Cardiac atrium fibroblast (primary cell): ENCODE results near the gene ZNF146. TPM values are rescaled to one million over a fixed set of nuclear protein-coding genes. Genes with fewer than 3 reads are reported as not detected.

Source experiments
- total RNA-seq: library from RNA; depleted of rRNA; stranded (reverse); fragments of >200 nt; gene quantifications from 2 replicates; pipeline ENCODE4 v1.2.3, GENCODE V29; 2015

The ZNF146 gene
- 46.0 and 77.9 TPM in 2 replicates for total RNA-seq

GRCh38 chr19:36214386-36215275, at the start of gene ZNF146, which contains the start of gene ZNF565:
Gene ZNF146 (plus strand): TSS chr19:36215106. CDS start chr19:36236441, 21,335 bp downstream.
Gene ZNF565 (minus strand): TSS chr19:36214665. CDS start chr19:36201985, 12,680 bp downstream.

Other genes starting within 250 kb of the ZNF146 start
- gene SDHAF1, start 219.9 kb upstream of the ZNF146 start, total RNA-seq = 26.2 and 28.0 TPM in 2 replicates
- not detected in 2 replicates for gene SYNE4, start 206.3 kb upstream of the ZNF146 start, total RNA-seq
- gene ALKBH6, start 200.9 kb upstream of the ZNF146 start, total RNA-seq = 27.1 and 36.6 TPM in 2 replicates
- gene CLIP3, start 182.2 kb upstream of the ZNF146 start, total RNA-seq = 9.2 and 10.5 TPM in 2 replicates
- gene THAP8, start 160.8 kb upstream of the ZNF146 start, total RNA-seq = 15.2 and 19.7 TPM in 2 replicates
- 1.3 and 1.6 TPM in 2 replicates for gene WDR62, start 160.2 kb upstream of the ZNF146 start, total RNA-seq
- gene OVOL3, start 104.0 kb upstream of the ZNF146 start, total RNA-seq = not detected in 2 replicates
- 40.2 and 41.3 TPM in 2 replicates for gene POLR2I, start 100.2 kb upstream of the ZNF146 start, total RNA-seq
- 176 and 267 TPM in 2 replicates for gene TBCB, start 99.6 kb upstream of the ZNF146 start, total RNA-seq
- 270 and 285 TPM in 2 replicates for gene CAPNS1, start 75.0 kb upstream of the ZNF146 start, total RNA-seq
- 29.1 and 35.2 TPM in 2 replicates for gene COX7A1, start 62.7 kb upstream of the ZNF146 start, total RNA-seq
- gene ZNF565, start 441 bp upstream of the ZNF146 start, total RNA-seq = 2.3 and 3.6 TPM in 2 replicates
- 0.72 and 0.81 TPM in 2 replicates for gene ZFP14, start 164.1 kb downstream of the ZNF146 start, total RNA-seq
- 4.0 and 9.1 TPM in 2 replicates for gene ZFP82, start 203.5 kb downstream of the ZNF146 start, total RNA-seq